Ishikawa (cell line): ENCODE data around the gene MYLK3.

Experiments used
- EP300 ChIP-seq: IDR thresholded peaks from 2 replicates; pipeline ENCODE4 v1.6.1; 2012; ENCODE audit warnings: borderline replicate concordance
- FOXM1 ChIP-seq: IDR thresholded peaks from 2 replicates; pipeline ENCODE4 v1.6.1; 2012; ENCODE audit warnings: low read depth, borderline replicate concordance
- MAX ChIP-seq: IDR thresholded peaks from 2 replicates; pipeline ENCODE4 v1.6.1; 2012
- REST ChIP-seq: IDR thresholded peaks from 2 replicates; pipeline ENCODE4 v1.6.1; 2012; ENCODE audit warnings: low read depth, mild to moderate bottlenecking
- TAF1 ChIP-seq: IDR thresholded peaks from 2 replicates; pipeline ENCODE4 v1.6.1; 2012; ENCODE audit warnings: low read depth, mild to moderate bottlenecking
- TEAD4 ChIP-seq: IDR thresholded peaks from 2 replicates; pipeline ENCODE4 v1.6.1; 2012

- TF ChIP-seq EP300 (no peak), REST (no peak), TEAD4 (no peak), MAX (no peak), FOXM1 (no peak), TAF1 (no peak)
These were observed 34.5 kb downstream of the MYLK3 start for GRCh38 chr16:46713634-46714033.
